NCI-H187 (cell line): ENCODE data around the gene GABARAPL1.
A peak's percentile ranks its signal among the peaks of the same experiment; 100 is the strongest.
"Not testable (repeated sequence)": the region's sequence is repeated elsewhere in the genome, so short reads cannot be mapped to it uniquely, and the experiment has no call there.

Experiments
- DNase-seq, 2 experiments: peaks; one replicate each; lab custom pipeline; 2025; lab: John Stamatoyannopoulos, UW

Gene GABARAPL1

GRCh38 chr12:10197879-10198278 lies 14.8 kb upstream of the GABARAPL1 start:
- no peak for DNase-seq

GRCh38 chr12:10204495-10204894 lies 8.2 kb upstream of the GABARAPL1 start:
- DNase-seq: not testable (repeated sequence)

- DNase-seq: no peak
These were observed 7.4 kb upstream of the GABARAPL1 start for GRCh38 chr12:10205220-10205807.

DNA sequence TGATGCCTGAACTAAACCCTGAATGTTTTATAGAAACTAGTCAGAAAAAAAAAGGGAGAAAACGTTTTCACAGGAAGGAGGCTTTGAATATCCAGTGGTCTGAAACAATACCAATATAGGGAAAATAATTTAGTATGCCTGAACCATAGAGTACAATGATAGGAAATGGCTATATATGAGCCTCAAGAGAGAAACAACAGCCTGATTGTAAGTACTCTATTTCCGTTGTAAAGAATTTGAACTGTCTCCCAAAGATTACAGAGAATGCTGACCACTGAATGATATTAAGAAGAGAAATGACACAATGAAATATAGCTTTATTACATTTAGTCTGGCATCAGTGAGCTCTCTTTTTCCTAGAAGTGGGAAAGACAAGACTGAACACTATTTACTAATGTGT lies 5.5 kb upstream of the GABARAPL1 start:
- no peak for DNase-seq

- DNase-seq: no peak
These were observed 2.5 kb upstream of the GABARAPL1 start for GRCh38 chr12:10210225-10210624.

- DNase-seq: no peak
These were observed 1.4 kb upstream of the GABARAPL1 start for GRCh38 chr12:10211101-10211939.

- DNase-seq: peak; percentile 28 to 41
These were observed 538 bp upstream of the GABARAPL1 start for GRCh38 chr12:10211940-10212738.

DNA sequence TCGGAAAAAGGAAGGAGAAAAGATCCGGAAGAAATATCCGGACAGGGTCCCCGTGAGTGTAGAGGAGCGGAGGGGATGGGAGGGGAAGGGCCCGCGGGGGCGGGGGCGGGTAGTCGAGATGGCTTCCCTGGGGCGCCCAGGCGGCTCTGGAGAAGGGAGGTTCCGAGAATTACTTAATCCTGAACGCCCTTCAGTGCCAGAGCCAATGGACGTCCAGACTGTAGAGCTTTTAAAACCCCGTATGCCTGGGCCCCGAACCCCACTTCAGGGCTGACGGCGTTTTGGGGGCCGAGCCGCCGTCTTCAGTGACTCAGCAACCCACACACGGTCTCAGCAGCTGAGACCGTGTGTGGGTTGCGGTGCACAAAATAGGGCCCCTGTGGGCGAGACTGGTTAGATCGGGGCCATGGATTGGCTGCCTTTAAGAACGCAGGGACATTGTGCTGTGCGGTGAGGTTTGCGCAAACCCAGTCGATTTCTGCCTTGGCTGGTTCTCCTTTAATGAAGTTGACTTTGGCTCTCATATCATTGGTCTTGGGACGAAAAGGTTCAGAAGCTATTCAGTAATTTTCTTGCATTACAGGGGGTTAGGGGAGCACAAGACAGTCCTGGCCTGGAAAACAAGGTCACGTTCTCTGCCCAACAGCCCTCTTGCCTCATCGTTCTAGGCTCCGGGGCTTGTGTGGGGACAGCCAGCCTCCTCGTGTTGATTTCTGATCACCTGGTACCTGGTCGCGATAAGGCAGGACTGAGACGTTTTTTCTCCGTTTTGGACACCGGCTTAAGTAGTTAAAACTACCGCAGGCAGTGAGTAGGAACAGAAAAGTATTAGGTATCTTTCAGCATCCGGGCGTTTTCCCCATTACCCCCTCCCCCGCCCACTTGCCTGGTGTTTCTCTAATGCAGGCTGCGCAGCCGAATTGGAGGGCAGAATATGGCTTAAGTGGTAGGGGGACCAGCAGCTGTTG lies 775 bp downstream of the GABARAPL1 start:
- DNase-seq: peak in 1 of 2 experiments; percentile 23

DNA sequence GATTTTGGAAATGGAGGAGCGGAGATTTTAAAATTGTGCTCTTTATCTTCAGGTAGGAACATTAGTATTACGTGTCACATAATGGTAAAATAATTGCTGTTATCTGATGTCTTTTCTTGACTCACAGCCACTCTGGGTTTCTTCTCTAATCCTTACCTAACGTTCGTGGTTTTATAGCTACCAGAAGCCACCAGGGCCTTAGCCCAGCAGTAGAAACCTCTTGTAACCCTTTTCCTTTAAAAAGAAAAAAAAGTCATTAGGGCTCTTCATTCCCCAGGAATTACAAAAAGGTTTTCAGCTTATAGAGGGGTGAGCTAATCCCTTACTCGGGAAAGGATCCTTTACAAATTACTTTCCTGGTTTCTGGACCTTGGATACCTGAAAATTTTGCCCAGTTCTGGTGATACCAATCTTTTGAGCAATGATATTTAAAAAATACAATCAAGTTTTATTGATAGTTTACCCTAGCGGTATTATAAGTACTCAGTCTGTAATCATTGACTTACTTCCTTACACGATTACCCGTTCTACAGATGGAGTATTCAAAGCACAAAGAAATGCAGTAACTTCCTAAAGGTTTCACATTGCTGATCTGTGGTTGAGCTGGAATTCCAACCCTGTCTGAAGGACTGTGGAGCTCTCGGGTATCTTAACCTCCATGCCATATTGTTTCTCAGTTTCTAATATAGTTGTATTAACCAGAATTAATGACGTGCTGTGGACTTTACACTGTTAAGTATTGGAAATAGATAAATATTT lies 1.6 kb downstream of the GABARAPL1 start:
- DNase-seq: no peak

DNA sequence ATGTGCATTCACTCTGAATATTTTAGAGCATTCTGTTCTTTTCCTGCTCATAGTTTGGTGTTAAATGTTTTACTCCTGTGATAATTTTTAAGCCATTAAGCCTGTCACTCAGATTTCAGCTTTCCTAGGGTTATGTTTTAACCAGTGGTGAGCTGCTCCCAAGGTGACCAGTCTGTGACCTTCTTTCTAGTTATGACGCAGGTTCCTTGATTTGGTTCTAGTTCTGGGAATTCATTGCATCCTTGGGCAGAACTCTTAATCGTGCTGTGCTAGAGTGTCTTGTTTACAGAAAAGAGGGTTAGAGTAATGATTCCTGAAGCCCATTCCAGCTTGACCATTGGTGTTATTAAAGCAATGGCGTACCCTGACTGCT lies 2.2 kb downstream of the GABARAPL1 start:
- DNase-seq: no peak

DNA sequence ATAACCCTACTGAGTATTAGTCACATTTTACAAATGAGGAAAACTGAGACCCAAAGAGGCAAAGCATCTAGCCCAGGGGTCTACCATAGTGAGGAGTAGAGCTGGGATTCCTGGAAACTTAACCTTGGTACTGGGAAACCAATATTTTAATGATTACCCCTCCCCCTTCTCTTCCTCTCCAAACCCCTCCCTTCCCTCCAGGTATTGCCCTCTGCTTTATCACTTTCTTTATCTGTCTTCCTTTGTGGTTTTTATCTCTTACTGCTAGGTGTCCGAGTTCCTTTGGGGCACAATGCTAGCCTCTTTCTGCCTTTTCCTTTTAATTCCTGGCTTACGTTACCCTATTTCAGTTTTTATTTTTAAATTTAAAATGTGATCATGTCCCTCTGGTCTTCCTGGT lies 2.8 kb downstream of the GABARAPL1 start:
- DNase-seq: no peak

DNA sequence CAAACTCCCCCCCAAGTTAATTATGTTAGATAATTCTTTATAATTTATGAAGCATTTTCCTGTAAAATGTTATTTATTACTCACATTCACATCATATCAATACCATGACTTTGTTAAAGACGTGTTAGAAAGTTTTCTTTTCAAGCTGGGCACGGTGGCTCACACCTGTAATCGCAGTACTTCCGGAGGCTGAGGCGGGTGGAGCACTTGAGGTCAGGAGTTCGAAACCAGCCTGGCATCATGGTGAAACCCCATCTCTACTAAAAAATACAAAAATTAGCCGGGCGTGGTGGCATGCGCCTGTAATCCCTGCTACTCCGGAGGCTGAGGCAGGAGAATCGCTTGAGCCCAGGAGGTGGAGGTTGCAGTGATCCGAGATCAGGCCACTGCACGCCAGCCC lies 3.3 kb downstream of the GABARAPL1 start:
- DNase-seq: not testable (repeated sequence)

DNA sequence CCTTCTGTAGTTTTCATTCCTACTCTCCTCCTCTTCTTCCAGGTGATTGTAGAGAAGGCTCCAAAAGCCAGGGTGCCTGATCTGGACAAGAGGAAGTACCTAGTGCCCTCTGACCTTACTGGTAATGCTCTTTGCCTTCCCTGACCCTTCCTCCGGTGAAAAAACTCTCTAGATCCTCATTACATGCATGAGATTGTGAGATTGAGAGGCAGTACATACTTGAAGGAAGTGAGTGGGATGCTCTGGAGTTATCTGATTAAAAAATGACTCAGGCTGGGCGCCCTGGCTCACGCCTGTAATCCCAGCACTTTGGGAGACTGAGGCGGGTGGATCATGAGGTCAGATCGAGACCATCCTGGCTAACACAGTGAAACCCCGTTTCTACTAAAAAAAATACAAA lies 5.3 kb downstream of the GABARAPL1 start:
- no peak for DNase-seq

DNA sequence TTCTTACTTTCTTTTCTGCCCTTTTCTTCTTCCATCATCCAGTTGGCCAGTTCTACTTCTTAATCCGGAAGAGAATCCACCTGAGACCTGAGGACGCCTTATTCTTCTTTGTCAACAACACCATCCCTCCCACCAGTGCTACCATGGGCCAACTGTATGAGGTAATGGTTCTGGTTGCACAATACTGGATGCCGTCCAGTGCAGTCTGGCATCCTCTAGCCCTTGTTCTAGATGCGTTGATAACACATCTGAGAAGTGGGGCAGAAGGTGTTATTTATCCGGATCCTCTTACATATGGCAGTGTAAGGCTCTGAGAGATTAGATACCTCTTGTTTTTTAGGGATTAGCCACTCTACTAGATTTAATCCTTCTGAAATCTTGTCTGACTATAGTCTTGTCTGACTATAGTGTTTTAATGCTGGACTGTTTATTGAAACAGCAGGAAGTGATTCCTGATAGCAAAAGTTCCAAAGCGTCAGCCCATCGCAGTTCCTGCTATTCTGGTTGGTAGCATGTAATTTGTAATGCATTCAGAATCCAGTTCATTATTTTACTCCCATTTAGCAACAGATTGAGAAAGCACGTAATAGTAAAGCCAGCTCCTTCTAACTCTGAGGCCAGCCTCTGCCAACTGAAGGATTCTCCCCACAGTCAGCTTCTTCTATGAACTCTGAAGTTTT lies 7.9 kb downstream of the GABARAPL1 start:
- no peak for DNase-seq

DNA sequence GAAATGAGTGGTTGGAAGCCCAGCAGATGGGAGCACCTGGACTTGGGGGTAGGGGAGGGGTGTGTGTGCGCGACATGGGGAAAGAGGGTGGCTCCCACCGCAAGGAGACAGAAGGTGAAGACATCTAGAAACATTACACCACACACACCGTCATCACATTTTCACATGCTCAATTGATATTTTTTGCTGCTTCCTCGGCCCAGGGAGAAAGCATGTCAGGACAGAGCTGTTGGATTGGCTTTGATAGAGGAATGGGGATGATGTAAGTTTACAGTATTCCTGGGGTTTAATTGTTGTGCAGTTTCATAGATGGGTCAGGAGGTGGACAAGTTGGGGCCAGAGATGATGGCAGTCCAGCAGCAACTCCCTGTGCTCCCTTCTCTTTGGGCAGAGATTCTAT lies 9.2 kb downstream of the GABARAPL1 start:
- no peak for DNase-seq

DNA sequence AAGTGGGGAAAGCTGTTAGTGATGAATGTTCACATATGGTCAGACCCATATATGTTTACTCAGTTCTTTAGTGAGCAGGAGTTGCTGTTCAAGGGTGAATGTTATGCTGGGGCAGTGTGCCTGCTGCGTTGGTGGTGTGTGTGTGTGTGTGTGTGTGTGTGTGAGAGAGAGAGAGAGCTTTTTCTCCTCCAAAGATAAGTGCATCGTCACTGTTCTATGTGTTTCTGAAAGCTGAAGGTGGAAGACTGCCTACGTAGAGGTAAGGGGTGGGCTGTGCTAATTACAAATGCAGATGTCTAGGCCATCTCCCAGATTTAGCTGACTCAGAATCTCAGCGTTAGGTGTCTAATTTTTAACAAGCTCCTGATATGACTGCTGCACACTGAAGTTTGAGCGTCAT lies 10.5 kb downstream of the GABARAPL1 start:
- no peak for DNase-seq

- DNase-seq: not testable (repeated sequence)
These were observed 12.7 kb downstream of the GABARAPL1 start for GRCh38 chr12:10225426-10225825.

DNA sequence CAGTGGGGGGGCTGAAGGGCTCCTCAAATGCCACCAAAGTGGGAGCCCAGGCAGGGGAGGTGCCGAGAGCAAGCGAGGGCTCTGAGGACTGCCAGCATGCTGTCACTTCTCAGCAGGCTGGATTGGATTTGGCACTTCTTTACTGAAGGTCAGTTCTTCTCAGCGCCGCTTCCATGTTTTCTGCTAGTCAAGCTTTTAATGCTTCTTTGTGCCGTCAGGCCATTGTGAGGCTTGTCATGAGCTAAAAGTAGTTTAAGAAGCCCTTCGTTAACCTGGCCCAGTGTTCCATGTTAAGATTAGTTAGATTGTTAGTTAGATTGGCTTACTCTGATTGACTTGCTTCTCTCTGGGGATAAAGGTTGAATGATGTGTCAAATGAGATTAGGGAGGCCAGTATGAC lies 13.4 kb downstream of the GABARAPL1 start:
- DNase-seq: no peak

GRCh38 chr12:10226731-10227130 lies 14.1 kb downstream of the GABARAPL1 start:
- no peak for DNase-seq

DNA sequence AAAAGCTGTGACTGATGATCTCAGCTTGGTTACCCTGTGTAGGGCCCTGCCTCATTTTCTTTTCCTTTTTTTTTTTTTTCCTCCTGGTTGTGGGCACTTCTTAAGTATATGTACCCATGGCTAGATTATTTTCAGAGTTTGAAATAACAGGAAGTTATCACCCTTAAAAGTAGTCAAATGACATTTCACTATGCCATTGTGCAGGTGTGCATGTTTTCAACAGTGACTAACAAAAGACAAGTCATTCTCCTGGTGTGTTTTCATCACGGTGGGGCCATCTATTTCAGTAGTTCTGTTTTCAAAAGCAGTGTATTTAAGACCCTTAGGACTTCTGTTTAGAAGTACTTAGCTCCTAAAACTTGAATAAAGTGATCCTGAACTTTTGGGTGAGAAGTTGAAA lies 15.0 kb downstream of the GABARAPL1 start:
- no peak for DNase-seq
